HEK293T (cell line): ENCODE results near the gene DGKQ.

Source experiments
- CTCF ChIA-PET: fragments of 350-600 bp; formaldehyde crosslinking; extraction: SDS; loops from one replicate; lab custom pipeline; 2021; ENCODE audit warnings: antibody characterized with exemption, inconsistent platforms; lab: Yijun Ruan, JAX
- POLR2A ChIA-PET: fragments of 350-600 bp; formaldehyde crosslinking; extraction: SDS; loops from one replicate; lab custom pipeline; 2020; ENCODE audit warnings: antibody characterized with exemption, inconsistent platforms; lab: Yijun Ruan, JAX
- DNase-seq: peaks from one replicate; pipeline ENCODE4 v3.0.0; 2012; ENCODE audit warnings: mixed read lengths; ENCODE audit errors: extremely low spot score
- ARNT ChIP-seq: fragments of 450-650 bp; IDR thresholded peaks from 2 replicates; pipeline ENCODE4 v1.6.1; 2017; ENCODE audit warnings: mild to moderate bottlenecking
- BHLHE40 ChIP-seq: fragments of 450-650 bp; IDR thresholded peaks from 2 replicates; pipeline ENCODE4 v1.6.1; 2016; ENCODE audit warnings: mild to moderate bottlenecking, moderate library complexity, borderline replicate concordance
- CTBP1 ChIP-seq: fragments of 450-650 bp; IDR thresholded peaks from 2 replicates; pipeline ENCODE4 v1.6.1; 2016; ENCODE audit warnings: borderline replicate concordance
- ELF4 ChIP-seq: fragments of 450-650 bp; IDR thresholded peaks from 2 replicates; pipeline ENCODE4 v1.6.1; 2017; ENCODE audit warnings: antibody characterized with exemption
- FOXA1 ChIP-seq: fragments of 450-650 bp; IDR thresholded peaks from 2 replicates; pipeline ENCODE4 v1.6.1; 2016; ENCODE audit warnings: mild to moderate bottlenecking
- FOXK2 ChIP-seq: fragments of 450-650 bp; IDR thresholded peaks from 2 replicates; pipeline ENCODE4 v1.6.1; 2016; ENCODE audit warnings: mild to moderate bottlenecking
- FOXM1 ChIP-seq: fragments of 450-650 bp; IDR thresholded peaks from 2 replicates; pipeline ENCODE4 v1.6.1; 2017; ENCODE audit warnings: mild to moderate bottlenecking, borderline replicate concordance
- HDGF ChIP-seq: fragments of 450-650 bp; IDR thresholded peaks from 2 replicates; pipeline ENCODE4 v1.6.1; 2017; ENCODE audit warnings: antibody characterized with exemption, borderline replicate concordance
- L3MBTL2 ChIP-seq: fragments of 450-650 bp; conservative IDR thresholded peaks from 2 replicates; pipeline ENCODE4 v1.6.1; 2016; ENCODE audit warnings: mild to moderate bottlenecking
- LEF1 ChIP-seq: fragments of 450-650 bp; IDR thresholded peaks from 2 replicates; pipeline ENCODE4 v1.6.1; 2017; ENCODE audit warnings: mild to moderate bottlenecking, borderline replicate concordance
- NFRKB ChIP-seq: fragments of 450-650 bp; IDR thresholded peaks from 2 replicates; pipeline ENCODE4 v1.6.1; 2016; ENCODE audit warnings: mild to moderate bottlenecking, moderate library complexity
- PKNOX1 ChIP-seq: fragments of 450-650 bp; IDR thresholded peaks from 2 replicates; pipeline ENCODE4 v1.6.1; 2016
- SP1 ChIP-seq: fragments of 450-650 bp; IDR thresholded peaks from 2 replicates; pipeline ENCODE4 v1.6.1; 2017
- SUZ12 ChIP-seq: fragments of 450-650 bp; IDR thresholded peaks from 2 replicates; pipeline ENCODE4 v1.6.1; 2016; ENCODE audit warnings: mild to moderate bottlenecking
- TARDBP ChIP-seq: fragments of 450-650 bp; IDR thresholded peaks from 2 replicates; pipeline ENCODE4 v1.6.1; 2016
- ZNF384 ChIP-seq: fragments of 450-650 bp; IDR thresholded peaks from 2 replicates; pipeline ENCODE4 v1.6.1; 2016

Gene DGKQ

GRCh38 chr4:974668-975067 is 1.3 kb upstream of the DGKQ start:
- POLR2A ChIA-PET, result no interaction called here
- CTCF ChIA-PET, result no interaction called here
- no peak for TF ChIP-seq HDGF
- TF ChIP-seq FOXA1, result no peak
- TF ChIP-seq ARNT, result no peak
- TF ChIP-seq CTBP1, result no peak
- no peak for TF ChIP-seq L3MBTL2
- TF ChIP-seq PKNOX1, result no peak
- TF ChIP-seq ZNF384, result no peak
- TF ChIP-seq TARDBP, result no peak
- TF ChIP-seq SUZ12, result no peak
- TF ChIP-seq NFRKB, result no peak
- no peak for TF ChIP-seq ELF4
- no peak for TF ChIP-seq FOXM1
- TF ChIP-seq FOXK2, result no peak
- TF ChIP-seq LEF1, result no peak
- TF ChIP-seq BHLHE40, result no peak
- TF ChIP-seq SP1, result no peak
- DNase-seq, result no peak

- ChIA-PET CTCF (no interaction called here), POLR2A (interaction anchor here (2.7 kb wide), 1 partner anchor 41 kb away, joined by 7 read pairs; the partner anchor contains the start of genes GAK and TMEM175)
- peak; percentile 53 for DNase-seq
- TF ChIP-seq HDGF, result no peak
These were observed 531 bp downstream of the DGKQ start for GRCh38 chr4:972651-973424.

- ChIA-PET POLR2A (interaction anchor here (2.7 kb wide), 1 partner anchor 40 kb away, joined by 7 read pairs; the partner anchor contains the start of genes GAK and TMEM175), CTCF (interaction anchor here (0.6 kb wide), 1 partner anchor 131 kb away, joined by 3 read pairs; no protein-coding TSS in a partner anchor)
- TF ChIP-seq BHLHE40 (no peak), CTBP1 (no peak), FOXA1 (no peak), FOXK2 (no peak), SP1 (no peak), FOXM1 (no peak), NFRKB (no peak)
- no peak for DNase-seq
These were observed 1.5 kb downstream of the DGKQ start for GRCh38 chr4:971666-972500.

- DNase-seq, result no peak
- TF ChIP-seq ZNF384, result no peak
- TF ChIP-seq BHLHE40, result no peak
- no peak for TF ChIP-seq HDGF
- TF ChIP-seq LEF1, result no peak
- TF ChIP-seq ELF4, result no peak
- TF ChIP-seq TARDBP, result no peak
- TF ChIP-seq CTBP1, result no peak
- ChIA-PET POLR2A (interaction anchor here (0.6 kb wide), 1 partner anchor 39 kb away, joined by 3 read pairs; the partner anchor contains the start of genes GAK and TMEM175), CTCF (interaction anchor here (0.6 kb wide), 1 partner anchor 130 kb away, joined by 3 read pairs; no protein-coding TSS in a partner anchor)
These were observed 2.4 kb downstream of the DGKQ start for GRCh38 chr4:970854-971520.

- POLR2A ChIA-PET, result interaction anchor here (0.6 kb wide), 1 partner anchor 38 kb away, joined by 3 read pairs; the partner anchor contains the start of genes GAK and TMEM175
- CTCF ChIA-PET, result no interaction called here
These were observed 3.2 kb downstream of the DGKQ start for GRCh38 chr4:970046-970745.

More at GRCh38 chr4:970046-970745, 3.2 kb downstream of the DGKQ start:
- no peak for DNase-seq
- TF ChIP-seq FOXM1 (no peak), ZNF384 (no peak), FOXA1 (no peak), NFRKB (no peak), ELF4 (no peak), CTBP1 (no peak), L3MBTL2 (no peak), SUZ12 (no peak), BHLHE40 (no peak), ARNT (no peak), LEF1 (no peak), SP1 (no peak), TARDBP (no peak), PKNOX1 (no peak), FOXK2 (no peak), HDGF (no peak)
